IMR-90 (cell line): ENCODE results near the gene R3HDM2. TPM values are rescaled to one million over a fixed set of nuclear protein-coding genes. Genes with fewer than 3 reads are reported as not detected.
"Not testable (repeated sequence)": the region's sequence is repeated elsewhere in the genome, so short reads cannot be mapped to it uniquely, and the experiment has no call there.

Source experiments
- ATAC-seq: fragments of 200-7000 bp; cut with Tn5 transposase; 2 replicates; pipeline ENCODE4 v1.9.1; 2020; ENCODE audit warnings: low read depth, mild to moderate bottlenecking, moderate library complexity
- BruUV-seq: library from RNA; stranded (reverse); fragments of 400-500 nt; replicated peaks from 2 replicates; lab custom pipeline; 2021; lab: Mats Ljungman, UMichigan
- CTCF ChIA-PET: fragments of 300-600 bp; formaldehyde crosslinking; extraction: SDS; loops from one replicate; lab custom pipeline; 2021; ENCODE audit warnings: antibody characterized with exemption; lab: Yijun Ruan, JAX
- POLR2A ChIA-PET: fragments of 300-600 bp; sonication (Branson Sonifier 250); formaldehyde crosslinking; loops from one replicate; lab custom pipeline; 2022; ENCODE audit warnings: antibody characterized with exemption; ENCODE audit not compliant: unreplicated experiment; lab: Charles Lee
- DNase-seq: peaks from one replicate; pipeline ENCODE4 v3.0.0; 2013
- H2AFZ ChIP-seq: replicated peaks from 2 replicates; pipeline ENCODE3; 2013; ENCODE audit warnings: low read length, mild to moderate bottlenecking; ENCODE audit not compliant: poor library complexity
- H2AK5ac ChIP-seq: 2 replicates; pipeline ENCODE4 v1.6.1; 2013; ENCODE audit warnings: low read depth, low read length, inconsistent platforms
- H2AK9ac ChIP-seq: replicated peaks from 2 replicates; pipeline ENCODE3; 2013; ENCODE audit warnings: mild to moderate bottlenecking, low read depth, low read length, moderate library complexity; ENCODE audit not compliant: poor library complexity
- H2BK120ac ChIP-seq: 2 replicates; pipeline ENCODE4 v1.6.1; 2013; ENCODE audit warnings: low read depth, low read length, inconsistent platforms
- H2BK15ac ChIP-seq: 3 replicates; pipeline ENCODE4 v1.6.1; 2013; ENCODE audit warnings: low read depth, low read length, inconsistent platforms
- H2BK20ac ChIP-seq: 2 replicates; pipeline ENCODE4 v1.6.1; 2013; ENCODE audit warnings: low read depth, mild to moderate bottlenecking, inconsistent platforms, low read length, moderate library complexity
- H2BK5ac ChIP-seq: 2 replicates; pipeline ENCODE4 v1.6.1; 2013; ENCODE audit warnings: mild to moderate bottlenecking, low read depth, low read length, inconsistent platforms; ENCODE audit not compliant: poor library complexity, severe bottlenecking
- H3K14ac ChIP-seq: replicated peaks from 2 replicates; pipeline ENCODE4 v1.6.1; 2013; ENCODE audit warnings: low read depth, low read length, inconsistent platforms
- H3K18ac ChIP-seq: 2 replicates; pipeline ENCODE4 v1.6.1; 2013; ENCODE audit warnings: low read depth, low read length, control low read depth
- H3K23ac ChIP-seq: 2 replicates; pipeline ENCODE4 v1.6.1; 2013; ENCODE audit warnings: low read depth, low read length, inconsistent platforms
- H3K27ac ChIP-seq: 2 replicates; pipeline ENCODE4 v1.5.1; 2013; ENCODE audit warnings: mild to moderate bottlenecking, control low read depth, low read length; ENCODE audit not compliant: insufficient read depth
- H3K27me3 ChIP-seq: 2 replicates; pipeline ENCODE4 v1.6.1; 2013; ENCODE audit warnings: low read length; ENCODE audit not compliant: control insufficient read depth, insufficient read depth
- H3K36me3 ChIP-seq: 2 replicates; pipeline ENCODE4 v1.6.1; 2013; ENCODE audit warnings: low read length, mixed read lengths; ENCODE audit not compliant: control insufficient read depth, insufficient read depth
- H3K4ac ChIP-seq: 2 replicates; pipeline ENCODE4 v1.6.1; 2013; ENCODE audit warnings: low read depth, low read length, inconsistent platforms
- H3K4me1 ChIP-seq: 2 replicates; pipeline ENCODE4 v1.6.1; 2013; ENCODE audit warnings: low read length, mixed read lengths; ENCODE audit not compliant: control insufficient read depth, insufficient read depth
- H3K4me2 ChIP-seq: 2 replicates; pipeline ENCODE4 v1.6.1; 2013; ENCODE audit warnings: low read depth, mild to moderate bottlenecking, control low read depth, low read length, moderate library complexity
- H3K4me3 ChIP-seq: 2 replicates; pipeline ENCODE4 v1.5.1; 2013; ENCODE audit warnings: low read depth, mild to moderate bottlenecking, control low read depth, low read length, moderate library complexity; ENCODE audit not compliant: insufficient read depth
- H3K56ac ChIP-seq: 2 replicates; pipeline ENCODE4 v1.6.1; 2013; ENCODE audit warnings: low read length, inconsistent platforms; ENCODE audit not compliant: insufficient read depth; ENCODE audit errors: extremely low read depth
- H3K79me1 ChIP-seq, 2 experiments: 2 replicates each; pipeline ENCODE4 v1.6.1; 2013; ENCODE audit warnings: low read length in 2 of 2, inconsistent platforms in 1 of 2, low read depth in 1 of 2
- H3K9ac ChIP-seq: 2 replicates; pipeline ENCODE4 v1.6.1; 2013; ENCODE audit warnings: low read depth, low read length, control low read depth
- H3K9me1 ChIP-seq: 2 replicates; pipeline ENCODE4 v1.6.1; 2013; ENCODE audit warnings: low read length, inconsistent platforms; ENCODE audit not compliant: insufficient read depth
- H3K9me3 ChIP-seq: 2 replicates; pipeline ENCODE4 v1.6.1; 2013; ENCODE audit warnings: low read length; ENCODE audit not compliant: control insufficient read depth, insufficient read depth
- H4K20me1 ChIP-seq: 2 replicates; pipeline ENCODE4 v1.6.1; 2013; ENCODE audit warnings: low read length, inconsistent platforms; ENCODE audit not compliant: insufficient read depth
- H4K5ac ChIP-seq: 2 replicates; pipeline ENCODE4 v1.6.1; 2013; ENCODE audit warnings: mild to moderate bottlenecking, low read depth, low read length, control low read depth
- H4K8ac ChIP-seq, 2 experiments: 2 replicates each; pipeline ENCODE4 v1.6.1; 2013; ENCODE audit warnings: low read depth in 2 of 2, low read length in 2 of 2, control low read depth in 1 of 2, inconsistent platforms in 1 of 2
- H4K91ac ChIP-seq: 2 replicates; pipeline ENCODE4 v1.6.1; 2013; ENCODE audit warnings: low read depth, low read length, inconsistent platforms; ENCODE audit not compliant: insufficient read depth
- CEBPB ChIP-seq: IDR thresholded peaks from 2 replicates; pipeline ENCODE4 v1.6.1; 2012; ENCODE audit warnings: low read depth, low read length, improper control_type of control experiment
- WGBS, 2 experiments: methylation state at CpG; one replicate each; pipeline versions ENCODE4 v1.1.5 to v1.1.7; 2013; ENCODE audit warnings: missing lambda C conversion rate in 2 of 2; ENCODE audit not compliant: insufficient read length in 1 of 2; ENCODE audit errors: extremely low coverage in 2 of 2; 5-methylcytosine and 5-hydroxymethylcytosine counted together
- dilution Hi-C: fragments of 300-500 bp; cut with HindIII; formaldehyde crosslinking; loops from one replicate; pipeline ENCODE4 v1.14.3; 2018; ENCODE audit warnings: low sequenced_read_pairs; ENCODE audit not compliant: unreplicated experiment
- in situ Hi-C: fragments of 300-500 bp; cut with MboI; formaldehyde crosslinking; loops from 3 replicates; pipeline ENCODE4 v1.14.3; 2019; ENCODE audit warnings: low sequenced_read_pairs, inconsistent platforms, mixed read lengths
- intact Hi-C: fragments of 100-400 bp; cut with micrococcal nuclease; formaldehyde crosslinking; loops from 2 replicates; pipeline ENCODE4 v1.10.0; 2022
- polyA plus RNA-seq, 3 experiments: library from polyadenylated mRNA; depleted of rRNA; stranded (reverse); fragments of >200 nt; gene quantifications; 2 replicates each; pipeline ENCODE4 v1.2.3, GENCODE V29; 2012; ENCODE audit warnings: low replicate concordance in 1 of 3
- total RNA-seq: library from RNA; depleted of rRNA; stranded (reverse); fragments of >200 nt; gene quantifications from 2 replicates; pipeline ENCODE4 v1.2.3, GENCODE V29; 2012

R3HDM2 gene
- total and polyA plus RNA-seq, 2 of the 4 experiments (the other 2 are of a cell fraction), result 7.5 to 28.4 TPM

DNA sequence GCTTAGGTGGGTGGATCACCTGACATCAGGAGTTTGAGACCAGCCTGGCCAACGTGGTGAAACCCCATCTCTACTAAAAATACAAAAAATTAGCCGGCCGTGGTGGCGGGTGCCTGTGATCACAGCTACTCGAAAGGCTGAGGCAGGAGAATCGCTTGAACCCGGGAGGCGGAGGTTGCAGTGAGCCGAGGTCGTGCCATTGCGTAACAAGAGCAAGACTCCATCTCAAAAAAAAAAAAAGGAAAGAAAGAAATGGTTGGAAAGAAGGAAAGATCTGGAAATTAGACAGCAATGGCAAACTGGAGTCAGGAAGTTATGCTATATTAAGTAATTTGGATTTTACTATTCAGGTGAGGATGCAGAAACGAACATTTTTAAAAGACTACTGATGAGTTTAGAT lies 148.8 kb downstream of the R3HDM2 start:
- CTCF ChIA-PET, result interaction anchor here (1.7 kb wide), 1 partner anchor 170 kb away, joined by 4 read pairs; no protein-coding TSS in a partner anchor
- POLR2A ChIA-PET, H4K5ac ChIP-seq, H3K9me1 ChIP-seq, H4K91ac ChIP-seq, DNase-seq, H2BK120ac ChIP-seq, H2AK9ac ChIP-seq, H3K27me3 ChIP-seq, BruUV-seq, H2BK15ac ChIP-seq, ATAC-seq, H3K9me3 ChIP-seq, H3K4me3 ChIP-seq, H2AFZ ChIP-seq, H3K9ac ChIP-seq, H3K4ac ChIP-seq, H3K4me1 ChIP-seq, H4K8ac ChIP-seq, H4K20me1 ChIP-seq, dilution Hi-C loops, intact Hi-C loops, H3K4me2 ChIP-seq, H3K18ac ChIP-seq, H2AK5ac ChIP-seq, H2BK20ac ChIP-seq, H3K14ac ChIP-seq, in situ Hi-C loops, H3K27ac ChIP-seq, H2BK5ac ChIP-seq, H3K56ac ChIP-seq, H3K23ac ChIP-seq: not testable (repeated sequence)
- 0 out of 2 replicates have a peak, but pooled peaks have one; percentile 42 for TF ChIP-seq CEBPB
- H3K79me1 ChIP-seq, result peaks cover 0 to 12% of the 10 kb centered on the region in 2 experiments; a peak in 1 of 4 replicates
- WGBS, 2 experiments, result 90% methylated on average over 2 of the region's 12 CpGs; no CpG with 5 or more reads in 1 of the 2 experiments
- H3K36me3 ChIP-seq, result peaks cover 15% of the 10 kb centered on the region
